WTC11 (cell line): Measurements from ENCODE around the gene RAD50.

Experiments
- CBFB ChIP-seq: sonication (generic); formaldehyde crosslinking; IDR thresholded peaks from 2 replicates; pipeline ENCODE4 v1.8.1; 2022; ENCODE audit warnings: mild to moderate bottlenecking, low read depth, missing genetic modification reagents
- JUN ChIP-seq: sonication (generic); formaldehyde crosslinking; IDR thresholded peaks from 2 replicates; pipeline ENCODE4 v1.8.0; 2023; ENCODE audit warnings: mild to moderate bottlenecking, missing genetic modification reagents
- NR1H2 ChIP-seq: sonication (generic); formaldehyde crosslinking; IDR thresholded peaks from 2 replicates; pipeline ENCODE4 v1.9.0; 2021; ENCODE audit warnings: mild to moderate bottlenecking, moderate library complexity, missing genetic modification reagents
- SOX15 ChIP-seq: fragments of 250-450 bp; sonication (Bioruptor Pico); IDR thresholded peaks from 2 replicates; pipeline ENCODE4 v1.9.0; 2021; ENCODE audit warnings: mild to moderate bottlenecking
- ZNF232 ChIP-seq: sonication (generic); formaldehyde crosslinking; IDR thresholded peaks from 2 replicates; pipeline ENCODE4 v1.8.0; 2022; ENCODE audit warnings: mild to moderate bottlenecking, missing genetic modification reagents
- ZNF263 ChIP-seq: sonication (generic); formaldehyde crosslinking; IDR thresholded peaks from 2 replicates; pipeline ENCODE4 v1.8.1; 2022; ENCODE audit warnings: low read depth, mild to moderate bottlenecking, moderate library complexity, missing genetic modification reagents
- ZNF317 ChIP-seq: sonication (generic); formaldehyde crosslinking; IDR thresholded peaks from 2 replicates; pipeline ENCODE4 v1.8.1; 2023; ENCODE audit warnings: low read depth, mild to moderate bottlenecking, moderate library complexity, missing genetic modification reagents, borderline replicate concordance
- TF ChIP-seq, protein P1 (sequence below): fragments of 200-600 bp; IDR thresholded peaks from 2 replicates; pipeline ENCODE4 v1.8.0; 2022; ENCODE audit warnings: antibody characterized with exemption
- TF ChIP-seq, protein P2 (sequence below): sonication (generic); formaldehyde crosslinking; IDR thresholded peaks from 2 replicates; pipeline ENCODE4 v1.8.1; 2023; ENCODE audit warnings: mild to moderate bottlenecking, missing genetic modification reagents, moderate library complexity
- TF ChIP-seq, protein P3 (sequence below): sonication (generic); formaldehyde crosslinking; IDR thresholded peaks from 2 replicates; pipeline ENCODE4 v1.8.0; 2023; ENCODE audit warnings: missing genetic modification reagents, mild to moderate bottlenecking, borderline replicate concordance

DNA sequence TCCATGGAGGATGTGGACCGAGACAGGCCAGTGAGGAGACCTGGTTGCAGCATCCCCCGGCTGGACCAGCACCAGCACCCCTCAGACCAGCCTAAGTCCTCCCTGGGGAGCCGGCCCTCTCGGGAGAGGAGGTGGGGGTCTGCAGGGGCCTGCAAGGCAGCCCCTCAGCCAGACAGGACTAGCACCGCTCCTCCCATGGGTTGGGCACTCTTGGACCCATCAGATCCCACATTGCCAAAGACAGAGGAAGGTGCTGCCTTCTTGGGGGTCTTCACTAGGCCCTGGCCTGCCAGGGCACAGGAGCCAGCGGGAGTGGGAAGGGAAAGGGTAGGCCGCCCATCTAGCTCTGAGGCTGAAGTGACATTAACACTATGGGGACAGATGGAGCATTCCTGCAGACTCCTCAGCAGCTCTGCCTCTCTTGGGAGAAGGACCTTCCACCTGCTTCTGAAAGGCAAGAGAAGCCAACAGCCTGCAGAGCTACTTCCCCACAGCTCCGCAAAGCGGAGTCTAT, 108.0 kb downstream of the RAD50 start:
- TF ChIP-seq, protein P1, sequence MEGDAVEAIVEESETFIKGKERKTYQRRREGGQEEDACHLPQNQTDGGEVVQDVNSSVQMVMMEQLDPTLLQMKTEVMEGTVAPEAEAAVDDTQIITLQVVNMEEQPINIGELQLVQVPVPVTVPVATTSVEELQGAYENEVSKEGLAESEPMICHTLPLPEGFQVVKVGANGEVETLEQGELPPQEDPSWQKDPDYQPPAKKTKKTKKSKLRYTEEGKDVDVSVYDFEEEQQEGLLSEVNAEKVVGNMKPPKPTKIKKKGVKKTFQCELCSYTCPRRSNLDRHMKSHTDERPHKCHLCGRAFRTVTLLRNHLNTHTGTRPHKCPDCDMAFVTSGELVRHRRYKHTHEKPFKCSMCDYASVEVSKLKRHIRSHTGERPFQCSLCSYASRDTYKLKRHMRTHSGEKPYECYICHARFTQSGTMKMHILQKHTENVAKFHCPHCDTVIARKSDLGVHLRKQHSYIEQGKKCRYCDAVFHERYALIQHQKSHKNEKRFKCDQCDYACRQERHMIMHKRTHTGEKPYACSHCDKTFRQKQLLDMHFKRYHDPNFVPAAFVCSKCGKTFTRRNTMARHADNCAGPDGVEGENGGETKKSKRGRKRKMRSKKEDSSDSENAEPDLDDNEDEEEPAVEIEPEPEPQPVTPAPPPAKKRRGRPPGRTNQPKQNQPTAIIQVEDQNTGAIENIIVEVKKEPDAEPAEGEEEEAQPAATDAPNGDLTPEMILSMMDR, result no peak
- TF ChIP-seq SOX15 (no peak), ZNF232 (no peak), JUN (CRISPR knock-in tag) (no peak), NR1H2 (CRISPR knock-in tag) (no peak), CBFB (CRISPR knock-in tag) (no peak), ZNF317 (CRISPR knock-in tag) (no peak), ZNF263 (no peak)
- TF ChIP-seq, protein P2, sequence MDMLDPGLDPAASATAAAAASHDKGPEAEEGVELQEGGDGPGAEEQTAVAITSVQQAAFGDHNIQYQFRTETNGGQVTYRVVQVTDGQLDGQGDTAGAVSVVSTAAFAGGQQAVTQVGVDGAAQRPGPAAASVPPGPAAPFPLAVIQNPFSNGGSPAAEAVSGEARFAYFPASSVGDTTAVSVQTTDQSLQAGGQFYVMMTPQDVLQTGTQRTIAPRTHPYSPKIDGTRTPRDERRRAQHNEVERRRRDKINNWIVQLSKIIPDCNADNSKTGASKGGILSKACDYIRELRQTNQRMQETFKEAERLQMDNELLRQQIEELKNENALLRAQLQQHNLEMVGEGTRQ, result no peak
- TF ChIP-seq, protein P3, sequence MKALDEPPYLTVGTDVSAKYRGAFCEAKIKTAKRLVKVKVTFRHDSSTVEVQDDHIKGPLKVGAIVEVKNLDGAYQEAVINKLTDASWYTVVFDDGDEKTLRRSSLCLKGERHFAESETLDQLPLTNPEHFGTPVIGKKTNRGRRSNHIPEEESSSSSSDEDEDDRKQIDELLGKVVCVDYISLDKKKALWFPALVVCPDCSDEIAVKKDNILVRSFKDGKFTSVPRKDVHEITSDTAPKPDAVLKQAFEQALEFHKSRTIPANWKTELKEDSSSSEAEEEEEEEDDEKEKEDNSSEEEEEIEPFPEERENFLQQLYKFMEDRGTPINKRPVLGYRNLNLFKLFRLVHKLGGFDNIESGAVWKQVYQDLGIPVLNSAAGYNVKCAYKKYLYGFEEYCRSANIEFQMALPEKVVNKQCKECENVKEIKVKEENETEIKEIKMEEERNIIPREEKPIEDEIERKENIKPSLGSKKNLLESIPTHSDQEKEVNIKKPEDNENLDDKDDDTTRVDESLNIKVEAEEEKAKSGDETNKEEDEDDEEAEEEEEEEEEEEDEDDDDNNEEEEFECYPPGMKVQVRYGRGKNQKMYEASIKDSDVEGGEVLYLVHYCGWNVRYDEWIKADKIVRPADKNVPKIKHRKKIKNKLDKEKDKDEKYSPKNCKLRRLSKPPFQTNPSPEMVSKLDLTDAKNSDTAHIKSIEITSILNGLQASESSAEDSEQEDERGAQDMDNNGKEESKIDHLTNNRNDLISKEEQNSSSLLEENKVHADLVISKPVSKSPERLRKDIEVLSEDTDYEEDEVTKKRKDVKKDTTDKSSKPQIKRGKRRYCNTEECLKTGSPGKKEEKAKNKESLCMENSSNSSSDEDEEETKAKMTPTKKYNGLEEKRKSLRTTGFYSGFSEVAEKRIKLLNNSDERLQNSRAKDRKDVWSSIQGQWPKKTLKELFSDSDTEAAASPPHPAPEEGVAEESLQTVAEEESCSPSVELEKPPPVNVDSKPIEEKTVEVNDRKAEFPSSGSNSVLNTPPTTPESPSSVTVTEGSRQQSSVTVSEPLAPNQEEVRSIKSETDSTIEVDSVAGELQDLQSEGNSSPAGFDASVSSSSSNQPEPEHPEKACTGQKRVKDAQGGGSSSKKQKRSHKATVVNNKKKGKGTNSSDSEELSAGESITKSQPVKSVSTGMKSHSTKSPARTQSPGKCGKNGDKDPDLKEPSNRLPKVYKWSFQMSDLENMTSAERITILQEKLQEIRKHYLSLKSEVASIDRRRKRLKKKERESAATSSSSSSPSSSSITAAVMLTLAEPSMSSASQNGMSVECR (CRISPR knock-in tag), result no peak
